IMR-90 (cell line): ENCODE data around the gene TMCO5A. TPM values are rescaled to one million over a fixed set of nuclear protein-coding genes. Genes with fewer than 3 reads are reported as not detected.

Experiments
- ATAC-seq: fragments of 200-7000 bp; cut with Tn5 transposase; 2 replicates; pipeline ENCODE4 v1.9.1; 2020; ENCODE audit warnings: low read depth, mild to moderate bottlenecking, moderate library complexity
- BruUV-seq: library from RNA; stranded (reverse); fragments of 400-500 nt; replicated peaks from 2 replicates; lab custom pipeline; 2021; lab: Mats Ljungman, UMichigan
- CTCF ChIA-PET: fragments of 300-600 bp; formaldehyde crosslinking; extraction: SDS; loops from one replicate; lab custom pipeline; 2021; ENCODE audit warnings: antibody characterized with exemption; lab: Yijun Ruan, JAX
- POLR2A ChIA-PET: fragments of 300-600 bp; sonication (Branson Sonifier 250); formaldehyde crosslinking; loops from one replicate; lab custom pipeline; 2022; ENCODE audit warnings: antibody characterized with exemption; ENCODE audit not compliant: unreplicated experiment; lab: Charles Lee
- DNase-seq: peaks from one replicate; pipeline ENCODE4 v3.0.0; 2013
- H2AFZ ChIP-seq: replicated peaks from 2 replicates; pipeline ENCODE3; 2013; ENCODE audit warnings: low read length, mild to moderate bottlenecking; ENCODE audit not compliant: poor library complexity
- H2AK5ac ChIP-seq: 2 replicates; pipeline ENCODE4 v1.6.1; 2013; ENCODE audit warnings: low read depth, low read length, inconsistent platforms
- H2AK9ac ChIP-seq: replicated peaks from 2 replicates; pipeline ENCODE3; 2013; ENCODE audit warnings: mild to moderate bottlenecking, low read depth, low read length, moderate library complexity; ENCODE audit not compliant: poor library complexity
- H2BK120ac ChIP-seq: 2 replicates; pipeline ENCODE4 v1.6.1; 2013; ENCODE audit warnings: low read depth, low read length, inconsistent platforms
- H2BK15ac ChIP-seq: 3 replicates; pipeline ENCODE4 v1.6.1; 2013; ENCODE audit warnings: low read depth, low read length, inconsistent platforms
- H2BK20ac ChIP-seq: 2 replicates; pipeline ENCODE4 v1.6.1; 2013; ENCODE audit warnings: low read depth, mild to moderate bottlenecking, inconsistent platforms, low read length, moderate library complexity
- H2BK5ac ChIP-seq: 2 replicates; pipeline ENCODE4 v1.6.1; 2013; ENCODE audit warnings: mild to moderate bottlenecking, low read depth, low read length, inconsistent platforms; ENCODE audit not compliant: poor library complexity, severe bottlenecking
- H3K14ac ChIP-seq: replicated peaks from 2 replicates; pipeline ENCODE4 v1.6.1; 2013; ENCODE audit warnings: low read depth, low read length, inconsistent platforms
- H3K18ac ChIP-seq: 2 replicates; pipeline ENCODE4 v1.6.1; 2013; ENCODE audit warnings: low read depth, low read length, control low read depth
- H3K23ac ChIP-seq: 2 replicates; pipeline ENCODE4 v1.6.1; 2013; ENCODE audit warnings: low read depth, low read length, inconsistent platforms
- H3K27ac ChIP-seq: 2 replicates; pipeline ENCODE4 v1.5.1; 2013; ENCODE audit warnings: mild to moderate bottlenecking, control low read depth, low read length; ENCODE audit not compliant: insufficient read depth
- H3K27me3 ChIP-seq: 2 replicates; pipeline ENCODE4 v1.6.1; 2013; ENCODE audit warnings: low read length; ENCODE audit not compliant: control insufficient read depth, insufficient read depth
- H3K36me3 ChIP-seq: 2 replicates; pipeline ENCODE4 v1.6.1; 2013; ENCODE audit warnings: low read length, mixed read lengths; ENCODE audit not compliant: control insufficient read depth, insufficient read depth
- H3K4ac ChIP-seq: 2 replicates; pipeline ENCODE4 v1.6.1; 2013; ENCODE audit warnings: low read depth, low read length, inconsistent platforms
- H3K4me1 ChIP-seq: 2 replicates; pipeline ENCODE4 v1.6.1; 2013; ENCODE audit warnings: low read length, mixed read lengths; ENCODE audit not compliant: control insufficient read depth, insufficient read depth
- H3K4me2 ChIP-seq: 2 replicates; pipeline ENCODE4 v1.6.1; 2013; ENCODE audit warnings: low read depth, mild to moderate bottlenecking, control low read depth, low read length, moderate library complexity
- H3K4me3 ChIP-seq: 2 replicates; pipeline ENCODE4 v1.5.1; 2013; ENCODE audit warnings: low read depth, mild to moderate bottlenecking, control low read depth, low read length, moderate library complexity; ENCODE audit not compliant: insufficient read depth
- H3K56ac ChIP-seq: 2 replicates; pipeline ENCODE4 v1.6.1; 2013; ENCODE audit warnings: low read length, inconsistent platforms; ENCODE audit not compliant: insufficient read depth; ENCODE audit errors: extremely low read depth
- H3K79me1 ChIP-seq, 2 experiments: 2 replicates each; pipeline ENCODE4 v1.6.1; 2013; ENCODE audit warnings: low read length in 2 of 2, inconsistent platforms in 1 of 2, low read depth in 1 of 2
- H3K9ac ChIP-seq: 2 replicates; pipeline ENCODE4 v1.6.1; 2013; ENCODE audit warnings: low read depth, low read length, control low read depth
- H3K9me1 ChIP-seq: 2 replicates; pipeline ENCODE4 v1.6.1; 2013; ENCODE audit warnings: low read length, inconsistent platforms; ENCODE audit not compliant: insufficient read depth
- H3K9me3 ChIP-seq: 2 replicates; pipeline ENCODE4 v1.6.1; 2013; ENCODE audit warnings: low read length; ENCODE audit not compliant: control insufficient read depth, insufficient read depth
- H4K20me1 ChIP-seq: 2 replicates; pipeline ENCODE4 v1.6.1; 2013; ENCODE audit warnings: low read length, inconsistent platforms; ENCODE audit not compliant: insufficient read depth
- H4K5ac ChIP-seq: 2 replicates; pipeline ENCODE4 v1.6.1; 2013; ENCODE audit warnings: mild to moderate bottlenecking, low read depth, low read length, control low read depth
- H4K8ac ChIP-seq, 2 experiments: 2 replicates each; pipeline ENCODE4 v1.6.1; 2013; ENCODE audit warnings: low read depth in 2 of 2, low read length in 2 of 2, control low read depth in 1 of 2, inconsistent platforms in 1 of 2
- H4K91ac ChIP-seq: 2 replicates; pipeline ENCODE4 v1.6.1; 2013; ENCODE audit warnings: low read depth, low read length, inconsistent platforms; ENCODE audit not compliant: insufficient read depth
- BHLHE40 ChIP-seq: fragments of 150-350 bp; IDR thresholded peaks from 2 replicates; pipeline ENCODE4 v1.6.1; 2016; ENCODE audit warnings: mild to moderate bottlenecking, low read depth, low read length
- CEBPB ChIP-seq: IDR thresholded peaks from 2 replicates; pipeline ENCODE4 v1.6.1; 2012; ENCODE audit warnings: low read depth, low read length, improper control_type of control experiment
- CTCF ChIP-seq: conservative IDR thresholded peaks from 2 replicates; pipeline ENCODE4 v1.5.1; 2012; ENCODE audit warnings: mild to moderate bottlenecking, low read depth, low read length, improper control_type of control experiment
- ELK1 ChIP-seq: fragments of 150-350 bp; IDR thresholded peaks from 2 replicates; pipeline ENCODE4 v1.6.1; 2016; ENCODE audit warnings: low read depth, mild to moderate bottlenecking, low read length, moderate library complexity, borderline replicate concordance
- FOS ChIP-seq: fragments of 150-350 bp; IDR thresholded peaks from 2 replicates; pipeline ENCODE4 v1.6.1; 2016; ENCODE audit warnings: low read depth, low read length
- MAZ ChIP-seq: IDR thresholded peaks from 2 replicates; pipeline ENCODE4 v1.6.1; 2012; ENCODE audit warnings: low read depth, mild to moderate bottlenecking, low read length, improper control_type of control experiment, moderate library complexity, borderline replicate concordance
- NFE2L2 ChIP-seq: fragments of 150-350 bp; IDR thresholded peaks from 2 replicates; pipeline ENCODE4 v1.6.1; 2016; ENCODE audit warnings: low read depth, mild to moderate bottlenecking, low read length
- POLR2A ChIP-seq: IDR thresholded peaks from 2 replicates; pipeline ENCODE4 v1.6.1; 2012; ENCODE audit warnings: mild to moderate bottlenecking, low read depth, low read length
- RAD21 ChIP-seq: IDR thresholded peaks from 2 replicates; pipeline ENCODE4 v1.6.1; 2012; ENCODE audit warnings: low read length, improper control_type of control experiment
- RCOR1 ChIP-seq: IDR thresholded peaks from 2 replicates; pipeline ENCODE4 v1.6.1; 2012; ENCODE audit warnings: mild to moderate bottlenecking, low read length, improper control_type of control experiment; ENCODE audit not compliant: insufficient replicate concordance
- RFX5 ChIP-seq: IDR thresholded peaks from 2 replicates; pipeline ENCODE4 v1.8.0; 2012; ENCODE audit warnings: low read depth, mild to moderate bottlenecking, low read length, moderate library complexity
- SMC3 ChIP-seq: fragments of 150-350 bp; IDR thresholded peaks from 2 replicates; pipeline ENCODE4 v1.6.1; 2016; ENCODE audit warnings: low read depth, mild to moderate bottlenecking, antibody characterized with exemption, low read length, moderate library complexity
- USF2 ChIP-seq: fragments of 150-350 bp; IDR thresholded peaks from 2 replicates; pipeline ENCODE4 v1.6.1; 2017; ENCODE audit warnings: mild to moderate bottlenecking, antibody characterized with exemption, low read length, low read depth
- WGBS, 2 experiments: methylation state at CpG; one replicate each; pipeline versions ENCODE4 v1.1.5 to v1.1.7; 2013; ENCODE audit warnings: missing lambda C conversion rate in 2 of 2; ENCODE audit not compliant: insufficient read length in 1 of 2; ENCODE audit errors: extremely low coverage in 2 of 2; 5-methylcytosine and 5-hydroxymethylcytosine counted together
- dilution Hi-C: fragments of 300-500 bp; cut with HindIII; formaldehyde crosslinking; loops from one replicate; pipeline ENCODE4 v1.14.3; 2018; ENCODE audit warnings: low sequenced_read_pairs; ENCODE audit not compliant: unreplicated experiment
- in situ Hi-C: fragments of 300-500 bp; cut with MboI; formaldehyde crosslinking; loops from 3 replicates; pipeline ENCODE4 v1.14.3; 2019; ENCODE audit warnings: low sequenced_read_pairs, inconsistent platforms, mixed read lengths
- intact Hi-C: fragments of 100-400 bp; cut with micrococcal nuclease; formaldehyde crosslinking; loops from 2 replicates; pipeline ENCODE4 v1.10.0; 2022
- polyA plus RNA-seq, 3 experiments: library from polyadenylated mRNA; depleted of rRNA; stranded (reverse); fragments of >200 nt; gene quantifications; 2 replicates each; pipeline ENCODE4 v1.2.3, GENCODE V29; 2012; ENCODE audit warnings: low replicate concordance in 1 of 3
- total RNA-seq: library from RNA; depleted of rRNA; stranded (reverse); fragments of >200 nt; gene quantifications from 2 replicates; pipeline ENCODE4 v1.2.3, GENCODE V29; 2012

The TMCO5A gene
- total and polyA plus RNA-seq, 2 of the 4 experiments (the other 2 are of a cell fraction): not detected

GRCh38 chr15:37888356-37888755, 46.1 kb upstream of the TMCO5A start:
- ATAC-seq (no peak), DNase-seq (peak; percentile 16)
- Histone ChIP-seq H2AK9ac (no peak overlapping the region), H3K4me3 (no peak overlapping the region), H2BK120ac (no peak overlapping the region), H2BK20ac (no peak overlapping the region), H3K14ac (no peak overlapping the region), H2BK15ac (no peak overlapping the region), H3K23ac (no peak overlapping the region), H3K4ac (no peak overlapping the region), H2AFZ (no peak overlapping the region), H3K4me2 (no peak overlapping the region), H3K27me3 (no peaks in the 10 kb centered on the region), H4K8ac (no peak overlapping the region), H3K36me3 (no peaks in the 10 kb centered on the region), H4K20me1 (no peaks in the 10 kb centered on the region), H4K91ac (no peak overlapping the region), H3K9ac (no peak overlapping the region), H3K27ac (no peak overlapping the region), H3K9me3 (no peaks in the 10 kb centered on the region), H2BK5ac (no peak overlapping the region), H3K79me1 (no peaks in the 10 kb centered on the region), H3K4me1 (0 out of 2 replicates have a peak, but pooled peaks cover 2% of the 10 kb centered on the region), H3K18ac (no peak overlapping the region), H2AK5ac (no peak overlapping the region), H4K5ac (no peak overlapping the region), H3K56ac (no peak overlapping the region), H3K9me1 (no peaks in the 10 kb centered on the region)
- TF ChIP-seq RCOR1: no peak
- no peak for TF ChIP-seq CTCF
- TF ChIP-seq CEBPB: no peak
- TF ChIP-seq MAZ: no peak
- no peak for TF ChIP-seq USF2
- no peak for TF ChIP-seq FOS
- TF ChIP-seq NFE2L2: no peak
- TF ChIP-seq ELK1: no peak
- TF ChIP-seq POLR2A: no peak
- no peak for TF ChIP-seq RAD21
- no peak for TF ChIP-seq RFX5
- TF ChIP-seq BHLHE40: no peak
- TF ChIP-seq SMC3: no peak
- WGBS, 2 experiments: no CpG with 5 or more reads among the region's 4 CpGs
- ChIA-PET CTCF (no interaction called here), POLR2A (interaction anchor here (0.6 kb wide), 1 partner anchor 26 kb away, joined by 3 read pairs; no protein-coding TSS in a partner anchor)
- dilution Hi-C loops: no loop called here
- intact Hi-C loops: loop anchor here (10.0 kb wide), 1 partner anchor 1004 kb away; no protein-coding TSS in a partner anchor
- no TSS peak for BruUV-seq
- in situ Hi-C loops: loop anchor here (10.0 to 25.0 kb wide), 6 partner anchors 124 to 1651 kb away; no protein-coding TSS in a partner anchor
